Measurements from ENCODE around the gene AARS2. TPM values are rescaled to one million over a fixed set of nuclear protein-coding genes. Genes with fewer than 3 reads are reported as not detected.
A peak's percentile ranks its signal among the peaks of the same experiment; 100 is the strongest.

AARS2 gene
- total RNA-seq, 6 donors from 2014 or later, result 11.1 to 23.0 (median 12.0) TPM

DNA sequence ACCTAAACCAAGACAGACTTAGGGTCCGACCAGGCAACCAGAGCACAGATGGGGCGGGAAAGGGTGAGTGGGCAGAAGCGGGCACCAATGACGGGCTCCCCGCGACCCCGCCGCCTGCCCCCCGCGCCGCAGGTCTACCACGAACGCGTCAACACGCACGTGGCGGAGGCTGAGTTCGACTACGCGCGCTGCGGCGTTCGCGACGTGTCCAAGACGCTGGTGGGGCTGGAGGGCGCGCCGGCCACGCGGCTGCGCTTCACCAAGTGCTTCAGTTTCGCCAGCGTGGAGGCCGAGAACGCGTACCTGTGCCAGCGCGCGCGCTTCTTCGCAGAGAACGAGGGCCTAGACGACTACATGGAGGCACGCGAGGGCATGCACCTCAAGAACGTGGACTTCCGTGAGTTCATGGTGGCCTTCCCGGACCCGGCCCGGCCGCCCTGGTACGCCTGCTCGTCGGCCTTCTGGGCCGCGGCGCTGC, 37.8 kb downstream of the AARS2 start:
- Histone ChIP-seq H3K36me3 (no peaks in the 10 kb centered on the region), H3K27ac (no peak overlapping the region), H3K4me1 (peaks cover 12 to 22% (median 17%) of the 10 kb centered on the region in 4 donors), H3K4me3 (peak overlapping the region in 3 of 4 donors; percentile 16 to 45 (median 36)), H3K27me3 (peaks cover 0 to 44% (median 24%) of the 10 kb centered on the region in 4 donors), H3K9me3 (no peaks in the 10 kb centered on the region)
- ATAC-seq (ENCODE audit: low FRiP score in 2 of 2) (no peak), DNase-seq (peak in 1 of 2 donors; percentile 86)
- TF ChIP-seq EP300 (IDR thresholded peaks at IDR 0.05) (no peak), POLR2A (IDR thresholded peaks at IDR 0.05) (no peak)
- 87% methylated on average over 53 to 59 of the region's 59 CpGs for WGBS, 2 donors

GRCh38 chr6:44273617-44274016, 39.5 kb downstream of the AARS2 start:
- ATAC-seq (ENCODE audit: low FRiP score in 2 of 2) (no peak), DNase-seq (no peak)
- Histone ChIP-seq H3K27me3 (peaks cover 0 to 49% (median 27%) of the 10 kb centered on the region in 4 donors), H3K9me3 (no peaks in the 10 kb centered on the region), H3K4me3 (no peak overlapping the region), H3K27ac (no peak overlapping the region), H3K36me3 (no peaks in the 10 kb centered on the region), H3K4me1 (peaks cover 15 to 25% (median 21%) of the 10 kb centered on the region in 4 donors)
- no peak for TF ChIP-seq CTCF (IDR thresholded peaks at IDR 0.05)
- no peak for TF ChIP-seq POLR2A (IDR thresholded peaks at IDR 0.05)
- TF ChIP-seq POLR2AphosphoS5 (IDR thresholded peaks at IDR 0.05), result no peak
- no peak for TF ChIP-seq EP300 (IDR thresholded peaks at IDR 0.05)
- 60 to 81% methylated on average over 1 of the region's 1 CpG for WGBS, 2 donors

GRCh38 chr6:44272999-44273566, 40.1 kb downstream of the AARS2 start:
- 85 to 86% methylated on average over 2 to 23 of the region's 23 CpGs for WGBS, 2 donors
- Histone ChIP-seq H3K27ac (no peak overlapping the region), H3K4me1 (peaks cover 15 to 25% (median 21%) of the 10 kb centered on the region in 4 donors), H3K9me3 (no peaks in the 10 kb centered on the region), H3K4me3 (no peak overlapping the region), H3K27me3 (peaks cover 0 to 49% (median 27%) of the 10 kb centered on the region in 4 donors), H3K36me3 (no peaks in the 10 kb centered on the region)
- DNase-seq, result peak in 1 of 2 donors; percentile 47
- ATAC-seq (ENCODE audit: low FRiP score in 2 of 2), result no peak
- no peak for TF ChIP-seq EP300 (IDR thresholded peaks at IDR 0.05)
- no peak for TF ChIP-seq POLR2AphosphoS5 (IDR thresholded peaks at IDR 0.05)
- no peak for TF ChIP-seq CTCF (IDR thresholded peaks at IDR 0.05)

DNA sequence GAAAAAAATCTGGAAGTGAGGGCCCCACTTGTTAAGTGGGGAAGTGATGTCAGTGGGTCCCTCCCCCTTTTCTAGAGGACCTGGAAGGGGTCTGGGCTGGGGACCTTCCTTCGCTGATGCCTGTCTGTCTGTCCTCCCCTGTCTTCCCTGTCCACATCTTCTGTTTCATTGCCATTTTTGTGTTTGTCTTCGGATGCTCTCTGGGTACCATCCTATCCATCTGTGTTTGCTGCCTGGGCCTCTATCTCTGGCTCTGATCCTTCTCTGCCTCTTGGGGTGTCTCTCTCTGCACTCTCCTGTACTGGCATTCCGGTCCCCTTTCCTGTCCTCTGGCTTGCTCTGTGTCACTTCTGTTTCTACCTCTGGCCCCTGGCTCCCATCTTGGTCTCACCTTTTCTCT, 40.6 kb downstream of the AARS2 start:
- Histone ChIP-seq H3K4me3 (no peak overlapping the region), H3K27ac (no peak overlapping the region), H3K9me3 (no peaks in the 10 kb centered on the region), H3K4me1 (peaks cover 15 to 25% (median 21%) of the 10 kb centered on the region in 4 donors), H3K36me3 (no peaks in the 10 kb centered on the region), H3K27me3 (peaks cover 0 to 49% (median 25%) of the 10 kb centered on the region in 4 donors)
- ATAC-seq (ENCODE audit: low FRiP score in 2 of 2), result no peak
- 85 to 86% methylated on average over 3 of the region's 3 CpGs for WGBS, 2 donors
- no peak for DNase-seq
- TF ChIP-seq POLR2A (IDR thresholded peaks at IDR 0.05), result no peak
- no peak for TF ChIP-seq POLR2AphosphoS5 (IDR thresholded peaks at IDR 0.05)
- no peak for TF ChIP-seq CTCF (IDR thresholded peaks at IDR 0.05)
- TF ChIP-seq EP300 (IDR thresholded peaks at IDR 0.05), result no peak

- Histone ChIP-seq H3K27ac (no peak overlapping the region), H3K36me3 (no peaks in the 10 kb centered on the region), H3K4me1 (peaks cover 15 to 25% (median 21%) of the 10 kb centered on the region in 4 donors), H3K27me3 (peaks cover 0 to 48% (median 25%) of the 10 kb centered on the region in 4 donors), H3K4me3 (no peak overlapping the region), H3K9me3 (no peaks in the 10 kb centered on the region)
- DNase-seq (no peak), ATAC-seq (ENCODE audit: low FRiP score in 2 of 2) (no peak)
- TF ChIP-seq CTCF (IDR thresholded peaks at IDR 0.05), result no peak
- TF ChIP-seq POLR2A (IDR thresholded peaks at IDR 0.05), result no peak
- no peak for TF ChIP-seq POLR2AphosphoS5 (IDR thresholded peaks at IDR 0.05)
- no peak for TF ChIP-seq EP300 (IDR thresholded peaks at IDR 0.05)
- WGBS, 2 donors, result 54 to 77% methylated on average over 3 of the region's 3 CpGs
Measured at GRCh38 chr6:44271914-44272313, 41.2 kb downstream of the AARS2 start.

Data from upper lobe of left lung (tissue), 6 donors.